ENCODE results near the gene VPS26A.

The VPS26A gene

DNA sequence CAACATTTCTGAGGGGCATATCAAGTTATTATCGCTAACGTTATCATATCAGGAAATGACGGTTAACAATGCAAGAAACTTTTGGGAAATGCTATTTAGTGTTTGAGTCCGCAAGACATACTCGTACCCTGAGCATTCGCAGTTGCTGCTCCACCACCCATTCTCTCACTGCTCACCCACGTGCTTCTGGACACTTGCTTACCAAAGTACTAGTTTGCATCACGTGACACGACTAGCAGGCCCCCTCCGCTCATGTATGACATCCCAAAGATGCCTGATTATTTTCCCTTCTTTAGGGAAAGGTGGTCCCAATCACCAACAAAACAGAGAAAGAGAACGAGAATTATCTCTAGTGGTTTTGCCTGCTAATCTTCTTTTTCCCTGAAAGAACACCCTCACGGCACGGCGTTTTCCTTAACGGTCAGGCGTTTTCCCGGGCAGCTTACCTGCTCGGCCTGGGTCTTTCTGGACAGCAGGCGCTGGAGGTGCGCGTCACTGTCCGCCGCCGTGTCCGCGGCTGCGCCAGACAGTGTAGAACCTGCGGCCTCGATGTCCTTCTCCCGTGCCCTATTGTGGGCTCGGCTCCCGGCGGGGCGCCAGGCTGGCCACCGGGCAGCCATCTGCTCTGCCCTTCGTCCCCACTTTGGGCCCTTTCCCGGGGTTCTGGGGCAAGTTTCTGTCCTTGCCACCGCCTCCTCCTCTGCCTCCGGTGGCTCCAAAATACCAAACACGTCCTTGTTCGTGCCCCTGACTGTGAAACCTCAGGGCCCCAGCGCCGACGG is 56.0 kb downstream of the VPS26A start, which contains the start of gene SUPV3L1:
Gene SUPV3L1 (plus strand): TSS at position 492 of the 782 bp plus-strand sequence. CDS start 58 bp downstream, at position 550.
- Histone ChIP-seq H3K9me3 (ENCODE audit: control insufficient read depth, low read depth, low read length) (no peaks in the 10 kb centered on the region), H3K4me3 (ENCODE audit: low read length) (peak within 1 kb of the TSS; percentile 71), H3K27ac (ENCODE audit: low read length) (peak within 1 kb of the TSS; percentile 70), H3K27me3 (ENCODE audit: control insufficient read depth, insufficient read depth, low read length) (no peaks in the 10 kb centered on the region), H3K4me1 (ENCODE audit: control insufficient read depth, low read depth, low read length) (peaks cover 6% of the 10 kb centered on the region), H3K36me3 (ENCODE audit: control insufficient read depth, low read depth, low read length) (peaks cover 6% of the 10 kb centered on the region), H3K9ac (ENCODE audit: low read length) (peak within 1 kb of the TSS; percentile 97)

DNA sequence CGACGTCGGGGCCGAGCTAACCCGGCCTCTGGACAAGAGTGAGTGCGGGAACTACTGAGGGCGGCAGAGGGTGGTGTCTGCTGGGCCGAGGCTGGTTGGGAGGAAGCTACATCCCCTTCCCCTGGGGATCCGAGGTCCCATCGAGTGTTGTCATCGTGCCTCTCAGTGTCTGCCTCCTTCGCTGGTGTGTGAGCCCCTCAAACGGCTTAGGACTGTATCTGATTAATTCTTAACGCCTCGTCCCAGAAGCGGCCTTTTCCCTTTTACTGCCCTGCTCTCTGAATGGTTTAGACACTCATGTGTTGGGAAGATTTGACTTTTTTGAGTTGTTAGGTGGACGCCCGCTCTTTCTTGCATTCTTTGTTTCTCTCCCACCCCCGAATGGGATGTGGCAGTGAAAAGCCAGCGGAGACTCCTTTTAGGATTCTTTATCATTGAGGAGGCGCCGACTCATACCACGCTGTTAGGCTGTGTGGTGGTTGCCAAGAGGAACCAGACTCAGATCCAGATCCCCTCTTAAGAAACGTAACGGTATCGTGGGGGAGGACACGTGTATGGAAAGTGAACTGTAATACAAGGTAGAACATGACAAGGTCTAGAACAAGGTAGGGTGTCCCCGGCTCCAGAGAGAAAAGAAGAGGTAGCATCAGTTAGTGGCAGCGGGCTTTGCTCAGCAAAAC is 56.7 kb downstream of the VPS26A start:
- peaks cover 7% of the 10 kb centered on the region for H3K36me3 ChIP-seq (ENCODE audit: control insufficient read depth, low read depth, low read length)
- peaks cover 6% of the 10 kb centered on the region for H3K4me1 ChIP-seq (ENCODE audit: control insufficient read depth, low read depth, low read length)
- H3K9ac ChIP-seq (ENCODE audit: low read length), result peak overlapping the region; percentile 97
- peak overlapping the region; percentile 71 for H3K4me3 ChIP-seq (ENCODE audit: low read length)
- peak overlapping the region; percentile 70 for H3K27ac ChIP-seq (ENCODE audit: low read length)
- no peaks in the 10 kb centered on the region for H3K9me3 ChIP-seq (ENCODE audit: control insufficient read depth, low read depth, low read length)
- H3K27me3 ChIP-seq (ENCODE audit: control insufficient read depth, insufficient read depth, low read length), result no peaks in the 10 kb centered on the region

DNA sequence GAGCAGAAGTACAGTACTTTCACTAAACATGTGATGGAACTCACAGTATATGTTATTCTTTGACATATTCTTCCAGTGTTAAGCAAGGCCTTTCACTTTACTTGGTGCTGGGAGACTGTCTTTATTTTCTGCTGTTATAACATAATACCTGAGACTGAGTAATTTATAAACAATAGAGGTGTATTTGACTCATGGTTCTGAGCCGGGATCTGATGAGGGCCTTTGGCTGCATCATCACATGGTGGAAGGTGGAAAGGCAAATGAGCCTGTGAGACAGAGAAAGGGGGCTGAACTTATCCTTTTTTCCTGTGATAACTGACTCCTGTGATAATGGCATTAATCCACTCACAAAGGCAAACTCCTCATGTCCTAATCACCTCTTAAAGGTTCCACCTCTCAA is 57.5 kb downstream of the VPS26A start:
- Histone ChIP-seq H3K4me3 (ENCODE audit: low read length) (peak overlapping the region; percentile 71), H3K9ac (ENCODE audit: low read length) (peak overlapping the region; percentile 97), H3K27ac (ENCODE audit: low read length) (no peak overlapping the region), H3K9me3 (ENCODE audit: control insufficient read depth, low read depth, low read length) (no peaks in the 10 kb centered on the region), H3K27me3 (ENCODE audit: control insufficient read depth, insufficient read depth, low read length) (no peaks in the 10 kb centered on the region), H3K36me3 (ENCODE audit: control insufficient read depth, low read depth, low read length) (peaks cover 15% of the 10 kb centered on the region), H3K4me1 (ENCODE audit: control insufficient read depth, low read depth, low read length) (peaks cover 6% of the 10 kb centered on the region)

DNA sequence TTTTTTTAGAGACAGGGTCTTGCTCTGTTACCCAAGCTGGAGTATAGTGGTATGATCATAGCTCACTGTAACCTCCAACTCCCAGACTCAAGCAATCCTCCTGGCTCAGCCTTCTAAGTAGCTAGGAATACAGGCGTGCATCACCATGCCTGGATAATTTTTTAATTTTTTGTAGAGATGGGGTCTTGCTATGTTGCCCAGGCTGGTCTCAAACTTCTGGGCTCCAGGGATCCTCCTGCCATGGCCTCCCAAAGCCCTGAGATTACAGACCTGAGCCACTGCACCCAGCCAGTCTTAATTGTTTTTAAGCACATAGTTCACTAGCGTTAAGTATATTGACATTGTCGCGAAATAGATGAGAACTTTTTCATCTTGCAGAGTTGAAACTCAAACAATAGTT is 58.0 kb downstream of the VPS26A start:
- Histone ChIP-seq H3K36me3 (ENCODE audit: control insufficient read depth, low read depth, low read length) (peaks cover 20% of the 10 kb centered on the region), H3K4me3 (ENCODE audit: low read length) (no peak overlapping the region), H3K9ac (ENCODE audit: low read length) (no peak overlapping the region), H3K27me3 (ENCODE audit: control insufficient read depth, insufficient read depth, low read length) (no peaks in the 10 kb centered on the region), H3K27ac (ENCODE audit: low read length) (no peak overlapping the region), H3K9me3 (ENCODE audit: control insufficient read depth, low read depth, low read length) (no peaks in the 10 kb centered on the region), H3K4me1 (ENCODE audit: control insufficient read depth, low read depth, low read length) (peaks cover 6% of the 10 kb centered on the region)

DNA sequence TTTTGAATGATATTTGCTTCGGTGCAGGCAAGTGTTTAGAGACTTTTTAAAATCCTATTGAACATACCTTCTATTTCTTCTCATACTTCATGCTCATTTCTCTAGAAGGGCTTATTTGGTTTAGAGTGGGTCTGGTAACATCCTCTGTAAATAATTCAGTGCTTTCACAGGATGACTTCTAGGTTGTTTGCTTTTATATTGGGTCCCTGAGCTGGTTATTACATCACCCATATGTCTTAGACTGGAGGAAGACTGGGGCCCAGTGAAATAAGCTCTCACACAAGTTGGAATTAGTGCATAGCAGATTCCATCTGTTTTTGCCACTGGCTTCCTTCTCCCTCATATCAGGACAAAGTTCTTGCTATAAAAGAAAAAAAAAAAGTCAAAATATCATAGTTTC is 62.5 kb downstream of the VPS26A start:
- Histone ChIP-seq H3K36me3 (ENCODE audit: control insufficient read depth, low read depth, low read length) (peaks cover 53% of the 10 kb centered on the region), H3K4me3 (ENCODE audit: low read length) (no peak overlapping the region), H3K4me1 (ENCODE audit: control insufficient read depth, low read depth, low read length) (peaks cover under 1% of the 10 kb centered on the region), H3K9ac (ENCODE audit: low read length) (no peak overlapping the region), H3K27ac (ENCODE audit: low read length) (no peak overlapping the region), H3K9me3 (ENCODE audit: control insufficient read depth, low read depth, low read length) (no peaks in the 10 kb centered on the region), H3K27me3 (ENCODE audit: control insufficient read depth, insufficient read depth, low read length) (no peaks in the 10 kb centered on the region)

DNA sequence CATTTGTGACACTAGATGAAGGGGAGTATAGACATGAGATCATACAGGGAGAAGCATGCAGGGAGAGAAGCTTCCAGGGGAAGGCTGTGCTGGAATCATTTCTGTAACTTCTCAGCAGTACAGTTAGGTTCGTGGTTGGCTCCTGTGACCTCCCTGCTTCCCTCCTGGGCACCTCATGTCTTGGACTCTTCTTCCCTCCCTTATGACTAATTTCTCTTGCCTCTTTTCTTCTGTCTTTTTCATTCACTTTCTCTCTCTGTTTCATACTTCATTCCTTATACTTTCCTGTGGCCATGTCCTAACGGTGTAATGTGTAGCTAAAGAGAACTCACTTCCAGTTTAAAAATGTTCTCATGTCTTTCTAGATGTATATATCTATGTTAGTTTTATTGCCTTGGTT is 77.1 kb downstream of the VPS26A start:
- Histone ChIP-seq H3K9me3 (ENCODE audit: control insufficient read depth, low read depth, low read length) (no peaks in the 10 kb centered on the region), H3K27me3 (ENCODE audit: control insufficient read depth, insufficient read depth, low read length) (no peaks in the 10 kb centered on the region), H3K27ac (ENCODE audit: low read length) (no peak overlapping the region), H3K36me3 (ENCODE audit: control insufficient read depth, low read depth, low read length) (peaks cover 50% of the 10 kb centered on the region), H3K4me3 (ENCODE audit: low read length) (no peak overlapping the region), H3K9ac (ENCODE audit: low read length) (no peak overlapping the region), H3K4me1 (ENCODE audit: control insufficient read depth, low read depth, low read length) (no peaks in the 10 kb centered on the region)

DNA sequence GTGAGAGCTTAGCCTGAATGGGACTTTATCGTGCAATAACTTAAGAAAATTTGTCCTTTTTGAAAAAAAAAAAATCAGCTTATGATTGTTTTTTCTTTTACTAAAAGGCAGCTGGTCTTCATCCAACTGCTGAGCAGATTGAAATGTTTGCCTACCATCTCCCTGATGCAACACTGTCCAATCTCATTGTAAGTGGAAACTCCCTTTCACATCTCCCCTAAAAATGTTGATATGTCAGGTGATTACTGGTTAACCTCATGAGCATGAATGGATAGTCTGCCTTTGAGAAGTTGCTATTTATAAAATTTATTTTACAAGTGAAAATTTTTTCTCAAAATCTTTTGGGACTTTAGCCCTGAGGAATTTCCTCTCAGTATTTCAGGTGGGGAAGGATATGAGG is 78.4 kb downstream of the VPS26A start:
- no peak overlapping the region for H3K4me3 ChIP-seq (ENCODE audit: low read length)
- H3K9ac ChIP-seq (ENCODE audit: low read length), result no peak overlapping the region
- H3K36me3 ChIP-seq (ENCODE audit: control insufficient read depth, low read depth, low read length), result peaks cover 52% of the 10 kb centered on the region
- no peaks in the 10 kb centered on the region for H3K9me3 ChIP-seq (ENCODE audit: control insufficient read depth, low read depth, low read length)
- no peaks in the 10 kb centered on the region for H3K27me3 ChIP-seq (ENCODE audit: control insufficient read depth, insufficient read depth, low read length)
- H3K27ac ChIP-seq (ENCODE audit: low read length), result no peak overlapping the region
- no peaks in the 10 kb centered on the region for H3K4me1 ChIP-seq (ENCODE audit: control insufficient read depth, low read depth, low read length)

DNA sequence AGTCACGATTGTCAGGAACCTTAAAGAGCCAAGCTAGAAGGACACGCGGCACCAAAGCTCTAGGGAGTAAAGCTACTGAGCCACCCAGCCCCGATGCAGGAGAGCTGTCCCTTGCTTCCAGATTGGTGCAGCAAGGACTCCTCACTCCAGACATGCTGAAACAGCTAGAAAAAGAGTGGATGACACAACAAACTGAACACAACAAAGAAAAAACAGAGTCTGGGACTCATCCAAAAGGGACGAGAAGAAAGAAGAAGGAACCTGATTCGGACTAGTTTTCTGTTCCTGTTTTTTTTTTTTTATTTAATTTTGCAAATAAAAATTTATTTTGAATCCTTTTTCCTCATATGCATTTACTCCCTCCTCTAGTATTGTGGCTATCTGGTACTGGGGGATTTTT is 84.8 kb downstream of the VPS26A start:
- Histone ChIP-seq H3K36me3 (ENCODE audit: control insufficient read depth, low read depth, low read length) (peaks cover 33% of the 10 kb centered on the region), H3K4me3 (ENCODE audit: low read length) (no peak overlapping the region), H3K27ac (ENCODE audit: low read length) (no peak overlapping the region), H3K27me3 (ENCODE audit: control insufficient read depth, insufficient read depth, low read length) (no peaks in the 10 kb centered on the region), H3K4me1 (ENCODE audit: control insufficient read depth, low read depth, low read length) (no peaks in the 10 kb centered on the region), H3K9ac (ENCODE audit: low read length) (no peak overlapping the region), H3K9me3 (ENCODE audit: control insufficient read depth, low read depth, low read length) (no peaks in the 10 kb centered on the region)

DNA sequence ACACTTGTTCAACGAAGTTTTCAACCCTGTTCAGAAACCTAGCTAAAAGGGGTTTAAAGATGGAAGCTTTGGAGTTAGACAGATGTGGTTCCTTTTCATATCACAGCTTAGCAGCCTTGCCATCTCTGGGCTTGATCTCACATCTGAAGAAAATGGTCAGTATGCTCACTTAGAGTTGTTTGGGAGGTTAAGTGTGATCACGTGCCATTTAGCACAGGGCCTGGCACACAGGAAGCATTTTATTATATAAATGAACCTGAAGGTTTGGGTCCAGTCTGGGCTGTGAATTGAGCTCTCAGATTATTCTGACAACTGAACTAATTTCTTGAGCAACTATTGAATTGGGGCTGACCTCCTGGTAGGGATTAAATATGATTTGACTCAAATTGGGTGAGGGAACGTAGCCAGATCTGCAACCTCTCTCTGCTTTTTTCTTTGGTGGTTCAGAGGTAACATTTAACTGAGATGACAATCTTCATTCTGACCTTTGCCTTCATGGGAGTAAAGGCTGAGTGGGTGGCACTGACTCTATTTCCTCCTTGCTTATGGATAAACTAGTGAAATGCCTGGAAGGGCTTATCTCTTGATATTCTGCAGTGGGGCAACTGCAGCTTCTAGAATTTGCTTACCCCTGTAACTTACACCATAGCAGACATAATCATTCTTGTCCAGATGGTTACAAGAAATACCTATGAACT is 86.0 kb downstream of the VPS26A start:
- H3K36me3 ChIP-seq (ENCODE audit: control insufficient read depth, low read depth, low read length), result peaks cover 33% of the 10 kb centered on the region
- no peak overlapping the region for H3K4me3 ChIP-seq (ENCODE audit: low read length)
- no peaks in the 10 kb centered on the region for H3K9me3 ChIP-seq (ENCODE audit: control insufficient read depth, low read depth, low read length)
- no peak overlapping the region for H3K27ac ChIP-seq (ENCODE audit: low read length)
- no peaks in the 10 kb centered on the region for H3K4me1 ChIP-seq (ENCODE audit: control insufficient read depth, low read depth, low read length)
- H3K27me3 ChIP-seq (ENCODE audit: control insufficient read depth, insufficient read depth, low read length), result no peaks in the 10 kb centered on the region
- H3K9ac ChIP-seq (ENCODE audit: low read length), result no peak overlapping the region

DNA sequence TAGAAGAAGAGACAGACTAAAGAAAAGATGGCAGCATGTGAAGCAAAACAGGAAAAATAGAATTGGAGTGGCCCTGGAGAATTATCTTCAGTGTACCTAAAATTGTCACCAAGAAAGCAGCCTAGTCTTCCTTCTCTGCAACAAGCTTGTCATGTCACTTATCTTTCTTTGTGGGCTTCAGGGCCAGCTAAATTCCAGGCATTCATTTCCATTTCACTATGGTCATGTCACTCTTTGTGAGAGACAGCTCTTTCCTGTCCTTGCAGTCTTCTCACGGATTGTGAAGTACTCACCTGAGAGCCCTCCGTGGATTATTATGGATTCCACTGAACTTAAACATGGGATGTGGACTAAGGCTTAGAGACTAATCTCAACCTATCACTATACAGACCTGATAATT is 87.1 kb downstream of the VPS26A start:
- Histone ChIP-seq H3K9ac (ENCODE audit: low read length) (no peak overlapping the region), H3K36me3 (ENCODE audit: control insufficient read depth, low read depth, low read length) (peaks cover 26% of the 10 kb centered on the region), H3K4me3 (ENCODE audit: low read length) (no peak overlapping the region), H3K9me3 (ENCODE audit: control insufficient read depth, low read depth, low read length) (no peaks in the 10 kb centered on the region), H3K27ac (ENCODE audit: low read length) (no peak overlapping the region), H3K4me1 (ENCODE audit: control insufficient read depth, low read depth, low read length) (no peaks in the 10 kb centered on the region), H3K27me3 (ENCODE audit: control insufficient read depth, insufficient read depth, low read length) (no peaks in the 10 kb centered on the region)

DNA sequence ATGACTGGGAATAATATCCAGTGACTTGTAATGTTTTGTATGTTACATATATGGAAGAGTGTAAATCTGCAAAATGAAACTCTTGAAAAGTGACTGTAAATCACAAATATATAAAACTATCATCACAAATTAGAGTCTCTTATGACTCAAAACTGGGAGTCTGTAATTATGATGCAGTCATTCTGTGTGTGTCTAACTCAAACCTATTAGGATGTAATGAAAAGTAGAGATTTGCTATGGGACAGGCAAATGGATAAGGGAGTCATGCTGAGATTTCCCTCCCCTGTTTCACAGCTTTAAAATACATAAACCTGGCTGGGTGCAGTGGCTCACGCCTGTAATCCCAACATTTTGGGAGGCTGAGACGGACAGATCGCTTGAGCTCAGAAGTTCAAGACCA is 87.5 kb downstream of the VPS26A start:
- no peaks in the 10 kb centered on the region for H3K9me3 ChIP-seq (ENCODE audit: control insufficient read depth, low read depth, low read length)
- H3K4me3 ChIP-seq (ENCODE audit: low read length), result no peak overlapping the region
- no peaks in the 10 kb centered on the region for H3K4me1 ChIP-seq (ENCODE audit: control insufficient read depth, low read depth, low read length)
- no peak overlapping the region for H3K27ac ChIP-seq (ENCODE audit: low read length)
- H3K9ac ChIP-seq (ENCODE audit: low read length), result no peak overlapping the region
- H3K36me3 ChIP-seq (ENCODE audit: control insufficient read depth, low read depth, low read length), result peaks cover 22% of the 10 kb centered on the region
- no peaks in the 10 kb centered on the region for H3K27me3 ChIP-seq (ENCODE audit: control insufficient read depth, insufficient read depth, low read length)
